Breast epithelium (tissue), 3 donors: Measurements from ENCODE around the gene CARS2.

Experiments used
- CTCF ChIP-seq, 3 donors: fragments of 450-650 bp; IDR thresholded peaks; one replicate each; pipeline ENCODE4 v1.5.1; 2016 to 2017; ENCODE audit warnings: antibody characterized with exemption in 3 of 3, mild to moderate bottlenecking in 3 of 3, moderate library complexity in 3 of 3
- POLR2A ChIP-seq: fragments of 450-650 bp; IDR thresholded peaks from one replicate; pipeline ENCODE4 v1.6.1; 2016; ENCODE audit warnings: antibody characterized with exemption, mild to moderate bottlenecking, moderate library complexity

- TF ChIP-seq CTCF (IDR thresholded peaks at IDR 0.05) (no peak), POLR2A (no peak)
These were observed 23.2 kb downstream of the CARS2 start for GRCh38 chr13:110682746-110683145.
